ACHN (cell line): ENCODE data around the gene APBB2.
A peak's percentile ranks its signal among the peaks of the same experiment; 100 is the strongest.

Experiments
- DNase-seq: peaks from one replicate; pipeline ENCODE4 v3.0.0-alpha.2; 2015
- in situ Hi-C: cut with HindIII; loops from 2 replicates; pipeline ENCODE4 v1.10.0; 2017; ENCODE audit warnings: low sequenced_read_pairs, low pct_ligation_motif_present, low pct_unique_long_range_greater_than_20kb

Gene APBB2

GRCh38 chr4:40888933-40889332, 325.4 kb downstream of the APBB2 start:
- no peak for DNase-seq

GRCh38 chr4:40887764-40888131, 326.6 kb downstream of the APBB2 start:
- DNase-seq, result no peak
- in situ Hi-C loops, result no loop called here

More at GRCh38 chr4:40888933-40889332, 325.4 kb downstream of the APBB2 start:
- in situ Hi-C loops, result no loop called here

- DNase-seq, result no peak
- in situ Hi-C loops, result no loop called here
Observed at GRCh38 chr4:40886931-40887763, 327.2 kb downstream of the APBB2 start.

GRCh38 chr4:40881851-40882250, 332.5 kb downstream of the APBB2 start:
- in situ Hi-C loops, result no loop called here
- DNase-seq, result no peak

- in situ Hi-C loops, result no loop called here
- no peak for DNase-seq
Observed at GRCh38 chr4:40881096-40881495, 333.2 kb downstream of the APBB2 start.

- no peak for DNase-seq
- in situ Hi-C loops, result no loop called here
Observed at GRCh38 chr4:40878548-40879055, 335.7 kb downstream of the APBB2 start.

GRCh38 chr4:40877081-40877480, 337.3 kb downstream of the APBB2 start:
- in situ Hi-C loops, result no loop called here
- no peak for DNase-seq

GRCh38 chr4:40875507-40876150, 338.7 kb downstream of the APBB2 start:
- in situ Hi-C loops, result no loop called here
- DNase-seq, result no peak

GRCh38 chr4:40874901-40875300, 339.4 kb downstream of the APBB2 start:
- in situ Hi-C loops, result no loop called here
- DNase-seq, result no peak

GRCh38 chr4:40874331-40874730, 340.0 kb downstream of the APBB2 start:
- no peak for DNase-seq
- in situ Hi-C loops, result no loop called here

GRCh38 chr4:40871695-40872250, 342.6 kb downstream of the APBB2 start:
- in situ Hi-C loops, result no loop called here
- DNase-seq, result no peak

GRCh38 chr4:40870150-40870549, 344.2 kb downstream of the APBB2 start:
- in situ Hi-C loops, result no loop called here
- DNase-seq, result no peak

GRCh38 chr4:40865696-40866095, 348.6 kb downstream of the APBB2 start:
- DNase-seq, result no peak
- in situ Hi-C loops, result no loop called here

GRCh38 chr4:40864531-40864930, 349.8 kb downstream of the APBB2 start:
- in situ Hi-C loops, result no loop called here

GRCh38 chr4:40858962-40859361, 355.4 kb downstream of the APBB2 start:
- in situ Hi-C loops, result no loop called here
- DNase-seq, result no peak

More at GRCh38 chr4:40864531-40864930, 349.8 kb downstream of the APBB2 start:
- no peak for DNase-seq

- DNase-seq, result no peak
- in situ Hi-C loops, result no loop called here
Observed at GRCh38 chr4:40857956-40858355, 356.4 kb downstream of the APBB2 start.

GRCh38 chr4:40856840-40857362, 357.4 kb downstream of the APBB2 start:
- in situ Hi-C loops, result no loop called here
- peak; percentile 64 for DNase-seq

- in situ Hi-C loops, result no loop called here
- DNase-seq, result no peak
Observed at GRCh38 chr4:40856277-40856839, 358.0 kb downstream of the APBB2 start.

- DNase-seq, result no peak
- in situ Hi-C loops, result no loop called here
Observed at GRCh38 chr4:40850496-40850895, 363.8 kb downstream of the APBB2 start.
